Vagina (tissue), 2 donors: ENCODE data around the gene TMEM184B. TPM values are rescaled to one million over a fixed set of nuclear protein-coding genes. Genes with fewer than 3 reads are reported as not detected.

ENCODE experiments used
- DNase-seq, 2 donors: peaks; one replicate each; pipeline ENCODE4 v3.0.0-alpha.2; 2017; ENCODE audit errors: extremely low spot score in 2 of 2
- H3K27ac ChIP-seq: fragments of 200-600 bp; sonication (generic); one replicate; pipeline ENCODE4 v1.5.1; 2019
- H3K27me3 ChIP-seq: fragments of 200-600 bp; sonication (generic); one replicate; pipeline ENCODE4 v1.5.1; 2019
- H3K36me3 ChIP-seq, 2 donors: fragments of 200-600 bp; sonication (generic); one replicate each; pipeline ENCODE4 v1.5.1; 2017 to 2019
- H3K4me1 ChIP-seq: fragments of 200-600 bp; sonication (generic); one replicate; pipeline ENCODE4 v1.5.1; 2019
- H3K4me3 ChIP-seq, 2 donors: fragments of 200-600 bp; sonication (generic); 1 replicate in 1 of 2; 2 replicates in 1 of 2; pipeline ENCODE4 v1.5.1; 2016 to 2019
- H3K9me3 ChIP-seq: fragments of 200-600 bp; sonication (generic); one replicate; pipeline ENCODE4 v1.5.1; 2019
- POLR2A ChIP-seq, 2 donors: fragments of 450-650 bp; IDR thresholded peaks; one replicate each; pipeline ENCODE4 v1.6.1; 2017; ENCODE audit warnings: antibody characterized with exemption in 2 of 2, mild to moderate bottlenecking in 2 of 2, moderate library complexity in 2 of 2
- POLR2AphosphoS5 ChIP-seq, 2 donors: sonication (generic); formaldehyde crosslinking; IDR thresholded peaks; one replicate each; pipeline ENCODE4 v1.9.0; 2017; ENCODE audit warnings: antibody characterized with exemption in 2 of 2, mild to moderate bottlenecking in 2 of 2, low read depth in 1 of 2; ENCODE audit not compliant: insufficient read depth in 1 of 2
- intact Hi-C: fragments of 100-400 bp; cut with DNase I; formaldehyde crosslinking; loops from one replicate; pipeline ENCODE4 v1.15.1; 2023
- total RNA-seq: library from RNA; depleted of rRNA; stranded (reverse); fragments of >200 nt; gene quantifications from one replicate; pipeline ENCODE4 v1.2.3, GENCODE V29; 2016
- TF ChIP-seq, protein P1 (sequence below), 3 experiments: fragments of 450-650 bp in 2 of 3; fragments of 200-600 bp in 1 of 3; sonication (generic) in 1 of 3; IDR thresholded peaks; one replicate each; pipeline ENCODE4 v1.5.1; 2017 to 2019; ENCODE audit warnings: antibody characterized with exemption in 3 of 3, mild to moderate bottlenecking in 2 of 3, moderate library complexity in 2 of 3

Gene TMEM184B
- total RNA-seq, 1 donor from 2014 or later: 50.8 TPM

DNA sequence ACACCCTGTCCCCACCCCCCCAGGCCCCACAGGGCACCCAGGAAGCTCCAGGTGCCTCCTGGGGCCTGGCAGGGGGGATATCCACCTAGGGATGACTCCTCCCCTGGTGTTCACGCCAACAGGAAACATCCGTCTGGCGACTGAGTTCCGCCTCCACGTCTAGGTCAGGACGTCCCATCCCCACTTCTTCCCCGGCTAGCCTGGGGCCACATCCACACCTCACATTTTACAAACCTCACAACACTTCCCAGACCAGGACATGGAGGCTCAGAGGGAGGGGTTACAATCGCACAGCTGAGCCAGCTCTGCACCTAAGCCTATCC lies 50.1 kb downstream of the TMEM184B start:
- intact Hi-C loops: no loop called here
- Histone ChIP-seq H3K36me3 (peaks cover 0 to 35% of the 10 kb centered on the region in 2 donors), H3K4me3 (no peak overlapping the region), H3K27ac (peak overlapping the region; percentile 59), H3K4me1 (peaks cover 61% of the 10 kb centered on the region), H3K9me3 (no peaks in the 10 kb centered on the region), H3K27me3 (no peaks in the 10 kb centered on the region)
- DNase-seq: no peak
- TF ChIP-seq POLR2AphosphoS5 (IDR thresholded peaks at IDR 0.05; ENCODE audit: insufficient read depth in 1 of 2, low read depth in 1 of 2) (no peak), POLR2A (IDR thresholded peaks at IDR 0.05) (no peak)
- TF ChIP-seq, protein P1, sequence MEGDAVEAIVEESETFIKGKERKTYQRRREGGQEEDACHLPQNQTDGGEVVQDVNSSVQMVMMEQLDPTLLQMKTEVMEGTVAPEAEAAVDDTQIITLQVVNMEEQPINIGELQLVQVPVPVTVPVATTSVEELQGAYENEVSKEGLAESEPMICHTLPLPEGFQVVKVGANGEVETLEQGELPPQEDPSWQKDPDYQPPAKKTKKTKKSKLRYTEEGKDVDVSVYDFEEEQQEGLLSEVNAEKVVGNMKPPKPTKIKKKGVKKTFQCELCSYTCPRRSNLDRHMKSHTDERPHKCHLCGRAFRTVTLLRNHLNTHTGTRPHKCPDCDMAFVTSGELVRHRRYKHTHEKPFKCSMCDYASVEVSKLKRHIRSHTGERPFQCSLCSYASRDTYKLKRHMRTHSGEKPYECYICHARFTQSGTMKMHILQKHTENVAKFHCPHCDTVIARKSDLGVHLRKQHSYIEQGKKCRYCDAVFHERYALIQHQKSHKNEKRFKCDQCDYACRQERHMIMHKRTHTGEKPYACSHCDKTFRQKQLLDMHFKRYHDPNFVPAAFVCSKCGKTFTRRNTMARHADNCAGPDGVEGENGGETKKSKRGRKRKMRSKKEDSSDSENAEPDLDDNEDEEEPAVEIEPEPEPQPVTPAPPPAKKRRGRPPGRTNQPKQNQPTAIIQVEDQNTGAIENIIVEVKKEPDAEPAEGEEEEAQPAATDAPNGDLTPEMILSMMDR (IDR thresholded peaks at IDR 0.05): no peak

DNA sequence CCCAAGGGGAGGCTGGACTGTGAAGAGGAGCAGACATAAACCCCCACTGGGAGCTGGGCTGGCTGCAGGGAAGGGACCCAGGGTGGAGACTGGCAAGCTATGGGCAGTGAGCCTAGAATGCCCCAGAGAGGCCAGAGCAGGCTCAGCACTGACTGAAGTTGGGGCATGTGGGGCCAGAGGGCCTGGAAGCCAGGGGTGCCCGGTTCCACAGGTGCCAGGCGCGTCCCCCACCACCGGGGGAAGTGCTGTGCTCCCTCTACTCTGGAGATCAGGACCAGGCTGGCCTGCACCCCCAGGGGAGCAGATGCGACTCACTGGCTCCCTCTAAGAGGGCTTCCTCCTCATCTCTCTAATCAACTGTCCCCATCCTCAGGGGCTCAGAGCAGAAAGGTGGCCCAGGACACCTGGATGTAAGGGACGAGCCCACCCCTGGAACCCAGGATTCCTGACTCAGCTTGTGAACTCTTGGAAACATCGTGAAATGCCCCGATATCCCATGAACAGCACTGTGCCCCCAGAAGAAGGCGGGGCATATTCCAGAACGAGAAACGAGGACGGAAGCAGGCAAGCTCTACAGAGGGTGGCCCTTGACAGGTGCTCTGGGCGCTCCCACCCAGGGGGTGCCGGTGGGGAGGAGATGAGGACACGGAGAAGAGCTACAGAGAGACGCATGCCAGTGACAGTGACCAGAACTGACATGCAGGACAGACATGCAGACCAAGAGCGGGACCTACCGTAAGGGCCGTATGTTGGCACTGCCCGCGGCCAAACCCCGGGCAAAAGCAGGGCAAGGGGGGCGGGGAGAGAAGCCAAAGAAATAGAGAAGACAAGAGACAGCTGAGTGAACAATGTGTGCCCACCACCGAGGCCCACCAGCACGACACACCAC lies 50.7 kb downstream of the TMEM184B start:
- no peak for DNase-seq
- Histone ChIP-seq H3K36me3 (peaks cover 0 to 35% of the 10 kb centered on the region in 2 donors), H3K27me3 (no peaks in the 10 kb centered on the region), H3K27ac (peak overlapping the region; percentile 59), H3K9me3 (no peaks in the 10 kb centered on the region), H3K4me3 (no peak overlapping the region), H3K4me1 (peaks cover 57% of the 10 kb centered on the region)
- TF ChIP-seq, protein P1 (IDR thresholded peaks at IDR 0.05): no peak
- TF ChIP-seq POLR2AphosphoS5 (IDR thresholded peaks at IDR 0.05; ENCODE audit: insufficient read depth in 1 of 2, low read depth in 1 of 2): no peak
- no peak for TF ChIP-seq POLR2A (IDR thresholded peaks at IDR 0.05)
- intact Hi-C loops: no loop called here

DNA sequence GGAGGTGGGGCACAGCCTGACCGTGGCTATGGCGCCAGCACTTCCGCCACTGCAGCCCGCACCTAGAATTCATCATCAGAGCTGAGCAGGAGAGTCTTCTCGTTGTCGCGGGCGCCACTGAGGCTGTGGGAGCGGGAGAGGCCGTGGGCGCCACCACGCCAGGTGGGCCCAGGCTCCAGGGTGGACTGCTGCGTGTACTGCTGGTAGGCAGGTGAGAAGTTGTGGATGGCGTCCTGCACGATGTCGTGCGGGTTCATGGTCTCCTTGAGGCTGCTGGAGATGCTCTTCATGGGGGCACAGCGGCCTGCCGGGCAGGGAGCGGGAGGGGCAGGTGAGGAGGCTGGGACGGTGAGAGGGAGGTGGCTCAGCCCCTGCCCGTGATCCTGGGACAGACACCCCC lies 51.4 kb downstream of the TMEM184B start:
- peak overlapping the region; percentile 59 for H3K27ac ChIP-seq
- H3K4me1 ChIP-seq: peaks cover 55% of the 10 kb centered on the region
- no peaks in the 10 kb centered on the region for H3K27me3 ChIP-seq
- H3K36me3 ChIP-seq: peaks cover 0 to 33% of the 10 kb centered on the region in 2 donors
- H3K4me3 ChIP-seq: no peak overlapping the region
- no peaks in the 10 kb centered on the region for H3K9me3 ChIP-seq
- intact Hi-C loops: no loop called here
- TF ChIP-seq, protein P1 (IDR thresholded peaks at IDR 0.05): no peak
- peak in 1 of 2 donors; percentile 11 for TF ChIP-seq POLR2AphosphoS5 (IDR thresholded peaks at IDR 0.05; ENCODE audit: insufficient read depth in 1 of 2, low read depth in 1 of 2)
- no peak for DNase-seq

DNA sequence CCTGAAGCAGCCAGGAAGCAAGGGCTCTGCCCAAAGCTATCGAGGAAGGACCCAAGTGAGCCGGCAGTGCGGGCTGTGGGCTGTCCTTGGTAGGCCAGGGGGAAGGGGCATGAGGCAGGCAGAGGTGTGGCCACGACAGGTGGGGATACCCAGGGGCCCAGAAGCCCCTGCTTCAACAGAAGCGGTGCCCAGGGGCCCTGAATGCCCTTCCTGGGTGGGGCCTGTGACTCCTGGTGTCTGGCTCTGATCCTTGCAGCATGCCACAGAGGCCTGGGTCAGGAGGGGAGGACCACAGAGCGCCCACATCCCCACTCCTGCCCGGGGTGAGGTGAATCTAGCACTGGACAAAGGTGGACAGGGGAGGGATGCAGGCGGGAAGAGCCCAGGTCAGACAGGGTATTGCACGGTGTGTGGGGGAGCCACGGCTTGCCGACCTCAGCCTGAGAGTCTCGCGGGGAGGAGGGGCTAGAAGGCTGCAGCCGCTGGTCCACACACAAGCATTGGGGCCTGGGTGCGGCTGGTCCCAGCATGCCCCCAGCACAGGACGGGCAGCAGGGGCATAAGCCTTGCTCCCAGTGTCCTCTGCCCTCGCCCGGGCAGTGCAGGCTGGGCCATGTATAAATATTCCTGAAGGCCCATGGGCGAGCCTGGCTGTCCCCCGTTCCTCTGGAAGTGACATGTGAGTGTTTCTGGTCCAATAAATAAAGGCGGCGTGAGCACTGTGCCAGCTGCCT lies 52.0 kb downstream of the TMEM184B start:
- intact Hi-C loops: no loop called here
- no peak for DNase-seq
- peaks cover 0 to 27% of the 10 kb centered on the region in 2 donors for H3K36me3 ChIP-seq
- peak overlapping the region; percentile 96 for H3K27ac ChIP-seq
- peak in 1 of 2 donors; percentile 7 for TF ChIP-seq POLR2AphosphoS5 (IDR thresholded peaks at IDR 0.05; ENCODE audit: insufficient read depth in 1 of 2, low read depth in 1 of 2)
- TF ChIP-seq, protein P1 (IDR thresholded peaks at IDR 0.05): no peak
- TF ChIP-seq POLR2A (IDR thresholded peaks at IDR 0.05): no peak
- H3K4me1 ChIP-seq: peaks cover 55% of the 10 kb centered on the region
- no peaks in the 10 kb centered on the region for H3K9me3 ChIP-seq
- H3K4me3 ChIP-seq: no peak overlapping the region
- H3K27me3 ChIP-seq: no peaks in the 10 kb centered on the region
